ENCODE data around the gene ADAMTS10.
"Not testable (repeated sequence)": the region's sequence is repeated elsewhere in the genome, so short reads cannot be mapped to it uniquely, and the experiment has no call there.

Gene ADAMTS10

DNA sequence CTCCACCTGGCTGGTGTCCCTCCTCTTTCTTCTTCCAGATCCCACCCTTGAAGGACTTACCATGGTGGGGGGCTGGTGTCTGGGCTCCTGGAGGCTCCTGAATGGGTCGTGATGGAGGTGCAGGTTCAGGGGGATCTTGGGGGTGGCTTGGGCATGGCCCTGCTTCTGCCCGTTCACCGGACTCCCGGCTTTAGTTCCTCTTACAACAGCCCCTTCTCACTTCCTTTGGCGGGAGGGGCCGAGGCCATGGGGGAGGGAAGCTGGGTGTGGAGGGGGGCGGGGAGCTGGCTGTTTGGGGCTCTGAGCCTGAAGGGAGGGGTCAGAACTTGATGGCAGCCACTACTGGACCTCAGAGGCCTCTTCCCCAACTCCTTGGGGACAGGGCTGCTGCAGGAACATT, 33.3 kb downstream of the ADAMTS10 start, which contains the start of gene MYO1F:
Gene MYO1F, minus strand, starts transcription at position 196 of the 400 bp plus-strand sequence. Its CDS starts 133 bp downstream, at position 63.
- H3K36me3 Mint-ChIP-seq (ENCODE audit: insufficient read depth): peaks cover 36% of the 10 kb centered on the region
- ATAC-seq (replicated peaks): no peak
- peak within 1 kb of the TSS; percentile 81 to 96 for H3K27ac Mint-ChIP-seq
- no peaks in the 10 kb centered on the region for H3K27me3 Mint-ChIP-seq
- peak within 1 kb of the TSS; percentile 86 to 96 for H3K4me3 Mint-ChIP-seq
- no peaks in the 10 kb centered on the region for H3K9me3 Mint-ChIP-seq
- peaks cover 51 to 56% of the 10 kb centered on the region in 2 donors for H3K4me1 Mint-ChIP-seq (ENCODE audit: low read depth in 2 of 2)
- DNase-seq: no peak

- peak; percentile 16 for ATAC-seq (replicated peaks)
- no peaks in the 10 kb centered on the region for H3K9me3 Mint-ChIP-seq
- H3K4me1 Mint-ChIP-seq (ENCODE audit: low read depth in 2 of 2): peaks cover 55 to 62% of the 10 kb centered on the region in 2 donors
- DNase-seq: no peak
- H3K27ac Mint-ChIP-seq: peak overlapping the region; percentile 81 to 96
- H3K4me3 Mint-ChIP-seq: peak overlapping the region; percentile 86 to 96
- peaks cover 41% of the 10 kb centered on the region for H3K36me3 Mint-ChIP-seq (ENCODE audit: insufficient read depth)
- no peaks in the 10 kb centered on the region for H3K27me3 Mint-ChIP-seq
These were observed 34.1 kb downstream of the ADAMTS10 start for GRCh38 chr19:8576273-8576993.

GRCh38 chr19:8575467-8575997, 35.0 kb downstream of the ADAMTS10 start:
- H3K9me3 Mint-ChIP-seq: no peaks in the 10 kb centered on the region
- peak overlapping the region; percentile 86 to 96 for H3K4me3 Mint-ChIP-seq
- peak; percentile 47 for ATAC-seq (replicated peaks)
- peak; percentile 44 to 58 (median 50) for DNase-seq
- H3K36me3 Mint-ChIP-seq (ENCODE audit: insufficient read depth): peaks cover 46% of the 10 kb centered on the region
- H3K27ac Mint-ChIP-seq: peak overlapping the region; percentile 81 to 96
- H3K27me3 Mint-ChIP-seq: no peaks in the 10 kb centered on the region
- peaks cover 64 to 70% of the 10 kb centered on the region in 2 donors for H3K4me1 Mint-ChIP-seq (ENCODE audit: low read depth in 2 of 2)

- peak overlapping the region; percentile 81 to 96 for H3K27ac Mint-ChIP-seq
- peaks cover 72 to 76% of the 10 kb centered on the region in 2 donors for H3K4me1 Mint-ChIP-seq (ENCODE audit: low read depth in 2 of 2)
- not testable (repeated sequence) for DNase-seq; H3K27me3 Mint-ChIP-seq; ATAC-seq (replicated peaks); H3K9me3 Mint-ChIP-seq
- peak overlapping the region; percentile 86 to 96 for H3K4me3 Mint-ChIP-seq
- peaks cover 56% of the 10 kb centered on the region for H3K36me3 Mint-ChIP-seq (ENCODE audit: insufficient read depth)
These were observed 35.9 kb downstream of the ADAMTS10 start for GRCh38 chr19:8574619-8574922.

GRCh38 chr19:8573316-8573715, 37.2 kb downstream of the ADAMTS10 start:
- Mint-ChIP-seq H3K4me3 (peak overlapping the region; percentile 86 to 96), H3K27me3 (no peaks in the 10 kb centered on the region), H3K27ac (peak overlapping the region; percentile 81 to 96), H3K36me3 (ENCODE audit: insufficient read depth) (peaks cover 68% of the 10 kb centered on the region), H3K4me1 (ENCODE audit: low read depth in 2 of 2) (peaks cover 73 to 76% of the 10 kb centered on the region in 2 donors), H3K9me3 (no peaks in the 10 kb centered on the region)
- ATAC-seq (replicated peaks) (peak; percentile 12), DNase-seq (peak in 1 of 3 experiments; percentile 20)

DNA sequence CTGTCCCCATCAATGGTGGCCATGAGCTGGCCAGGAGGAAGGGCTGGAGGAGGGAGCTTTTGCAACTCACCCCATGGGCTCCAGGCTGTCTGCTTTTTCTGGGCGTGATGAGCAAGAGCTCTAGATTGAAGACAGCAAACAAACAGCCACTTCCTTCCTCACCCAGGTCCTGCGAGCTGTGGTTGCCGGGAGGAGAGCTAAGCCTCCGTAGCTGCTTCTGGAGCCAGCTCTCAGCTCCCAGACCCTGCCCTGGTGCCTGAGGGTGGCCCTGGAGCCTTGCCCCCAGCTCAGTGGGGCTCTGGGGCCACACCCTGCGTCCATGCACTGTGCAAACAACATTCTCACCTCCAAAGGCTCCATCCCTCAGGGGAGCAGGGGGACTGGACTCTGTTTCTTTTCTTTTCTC, 39.5 kb downstream of the ADAMTS10 start:
- H3K36me3 Mint-ChIP-seq (ENCODE audit: insufficient read depth): peaks cover 77% of the 10 kb centered on the region
- H3K27me3 Mint-ChIP-seq: no peaks in the 10 kb centered on the region
- no peaks in the 10 kb centered on the region for H3K9me3 Mint-ChIP-seq
- peaks cover 66 to 67% of the 10 kb centered on the region in 2 donors for H3K4me1 Mint-ChIP-seq (ENCODE audit: low read depth in 2 of 2)
- H3K27ac Mint-ChIP-seq: peak overlapping the region; percentile 81 to 94
- DNase-seq (peak; percentile 58 to 62 (median 59)), ATAC-seq (replicated peaks) (peak; percentile 39)
- H3K4me3 Mint-ChIP-seq: peak overlapping the region; percentile 86 to 96

DNA sequence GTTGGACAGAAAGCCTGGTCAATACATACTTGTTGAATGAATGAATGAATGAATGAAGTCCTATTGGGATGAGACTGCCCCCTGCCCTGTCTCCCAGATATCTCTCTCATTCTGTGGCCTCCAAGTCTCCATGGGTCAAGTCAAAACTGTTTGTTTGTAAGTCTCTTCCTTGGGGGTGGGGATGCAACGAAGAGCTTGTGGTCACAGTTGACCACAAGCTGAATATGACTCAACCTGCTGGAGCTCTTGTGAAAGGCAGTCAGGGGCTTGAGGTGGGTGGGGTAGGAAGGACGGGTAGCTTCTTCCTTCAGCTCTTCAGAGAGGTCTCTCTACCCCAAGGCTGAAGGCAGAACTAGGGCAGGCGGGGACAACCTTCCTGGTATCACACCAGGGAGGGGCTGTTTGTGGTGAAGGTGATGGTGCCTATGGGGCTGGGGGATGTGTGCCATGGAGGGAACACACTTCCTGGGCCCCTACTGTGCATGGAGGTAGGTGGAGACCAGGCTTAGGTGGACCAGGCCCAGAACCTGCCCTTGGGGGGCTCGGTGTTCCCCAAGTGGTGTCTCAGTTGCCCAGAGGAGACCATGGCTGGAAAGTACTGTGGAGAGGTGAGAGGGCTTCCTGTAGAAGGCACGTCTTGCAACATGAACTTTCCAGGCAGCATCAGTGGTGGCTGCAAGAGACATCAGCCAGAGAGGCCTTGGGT, 41.3 kb downstream of the ADAMTS10 start:
- Mint-ChIP-seq H3K4me1 (ENCODE audit: low read depth in 2 of 2) (peaks cover 62 to 68% of the 10 kb centered on the region in 2 donors), H3K4me3 (peak overlapping the region; percentile 86 to 96), H3K9me3 (no peaks in the 10 kb centered on the region), H3K27ac (peak overlapping the region; percentile 81 to 94), H3K36me3 (ENCODE audit: insufficient read depth) (peaks cover 73% of the 10 kb centered on the region), H3K27me3 (no peaks in the 10 kb centered on the region)
- peak; percentile 81 for ATAC-seq (replicated peaks)
- DNase-seq: peak; percentile 69 to 82 (median 75)

- Mint-ChIP-seq H3K36me3 (ENCODE audit: insufficient read depth) (peaks cover 77% of the 10 kb centered on the region), H3K27me3 (no peaks in the 10 kb centered on the region), H3K9me3 (no peaks in the 10 kb centered on the region), H3K27ac (peak overlapping the region; percentile 81 to 94), H3K4me3 (peak overlapping the region; percentile 86 to 96), H3K4me1 (ENCODE audit: low read depth in 2 of 2) (peaks cover 64 to 67% of the 10 kb centered on the region in 2 donors)
- ATAC-seq (replicated peaks) (no peak), DNase-seq (no peak)
These were observed 42.9 kb downstream of the ADAMTS10 start for GRCh38 chr19:8567522-8568172.

DNA sequence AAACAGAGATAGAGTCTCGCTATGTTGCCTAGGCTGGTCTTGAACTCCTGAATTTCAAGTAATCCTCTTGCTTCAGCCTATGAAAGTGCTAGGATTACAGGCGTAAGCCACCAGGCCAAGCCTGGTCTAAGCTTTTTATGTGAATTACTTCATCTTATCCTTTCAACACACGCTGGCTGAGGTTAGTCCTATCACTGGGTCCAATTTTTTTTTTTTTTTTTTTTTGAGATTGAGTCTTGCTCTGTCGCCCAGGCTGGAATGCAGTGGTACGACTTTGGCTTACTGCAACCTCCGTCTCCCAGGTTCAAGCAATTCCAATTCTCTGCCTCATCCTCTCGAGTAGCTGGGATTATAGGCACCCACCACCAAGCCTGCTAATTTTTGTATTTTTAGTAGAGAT, 43.7 kb downstream of the ADAMTS10 start:
- H3K9me3 Mint-ChIP-seq: no peaks in the 10 kb centered on the region
- H3K27ac Mint-ChIP-seq: peak overlapping the region; percentile 81 to 94
- no peaks in the 10 kb centered on the region for H3K27me3 Mint-ChIP-seq
- H3K4me1 Mint-ChIP-seq (ENCODE audit: low read depth in 2 of 2): peaks cover 59 to 63% of the 10 kb centered on the region in 2 donors
- H3K4me3 Mint-ChIP-seq: peak overlapping the region; percentile 86 to 96
- peaks cover 84% of the 10 kb centered on the region for H3K36me3 Mint-ChIP-seq (ENCODE audit: insufficient read depth)
- DNase-seq (no peak), ATAC-seq (replicated peaks) (no peak)

DNA sequence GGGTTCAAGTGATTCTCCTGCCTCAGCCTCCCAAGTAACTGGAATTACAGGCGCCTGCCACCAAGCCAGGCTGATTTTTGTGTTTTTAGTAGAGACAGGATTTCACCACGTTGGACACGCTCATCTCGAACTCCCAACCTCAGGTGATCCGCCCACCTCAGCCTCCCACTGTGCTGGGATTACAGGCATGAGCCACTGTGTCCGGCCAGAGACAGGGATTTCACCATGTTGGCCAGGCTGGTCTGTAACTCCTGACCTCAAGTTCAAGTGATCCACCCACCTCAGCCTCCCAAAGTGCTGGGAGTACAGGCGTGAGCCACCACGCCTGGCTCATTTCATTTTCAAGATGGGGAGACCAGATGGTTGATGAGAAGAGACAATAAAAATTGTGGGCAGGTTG, 45.6 kb downstream of the ADAMTS10 start:
- H3K36me3 Mint-ChIP-seq (ENCODE audit: insufficient read depth): peaks cover 82% of the 10 kb centered on the region
- H3K4me3 Mint-ChIP-seq: peak overlapping the region; percentile 71 to 81
- ATAC-seq (replicated peaks); H3K9me3 Mint-ChIP-seq; DNase-seq; H3K27me3 Mint-ChIP-seq: not testable (repeated sequence)
- H3K27ac Mint-ChIP-seq: peak overlapping the region; percentile 94 to 98
- H3K4me1 Mint-ChIP-seq (ENCODE audit: low read depth in 2 of 2): peaks cover 58 to 63% of the 10 kb centered on the region in 2 donors

DNA sequence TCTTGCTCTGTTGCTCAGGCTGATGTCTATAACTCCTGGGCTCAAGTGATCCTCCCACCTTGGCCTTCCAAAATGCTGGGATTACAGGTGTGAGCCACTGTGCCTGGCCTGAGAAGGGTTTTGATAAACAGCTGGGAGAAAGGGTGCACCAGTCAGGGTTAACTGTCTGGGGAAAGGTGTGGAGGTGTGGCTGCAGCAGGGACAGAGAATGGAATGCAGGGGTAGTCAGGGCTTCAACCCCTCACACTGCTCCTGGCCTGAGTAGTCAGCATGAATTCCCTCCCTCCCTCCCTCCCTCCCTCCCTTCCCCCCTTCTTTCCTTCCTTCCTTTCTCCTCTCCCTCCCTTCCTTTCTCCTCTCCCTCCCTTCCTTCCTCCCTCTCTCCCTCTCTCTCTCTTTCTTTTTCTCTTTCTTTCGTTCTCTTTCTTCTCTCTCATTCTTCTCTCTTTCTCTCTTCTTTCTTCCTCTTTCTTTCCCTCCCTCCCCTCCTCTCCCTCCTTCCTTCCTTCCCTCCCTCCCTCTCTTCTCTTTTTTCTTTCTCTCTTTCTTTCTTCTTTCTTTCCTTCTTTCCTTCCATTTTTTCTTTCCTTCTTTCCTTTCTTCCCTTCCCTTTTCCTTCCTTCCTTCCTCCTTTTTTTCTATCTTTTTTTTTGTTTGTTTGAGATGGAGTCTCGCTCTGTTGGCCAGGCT, 49.3 kb downstream of the ADAMTS10 start:
- H3K4me3 Mint-ChIP-seq: peak overlapping the region; percentile 54 to 71
- DNase-seq: no peak
- H3K27ac Mint-ChIP-seq: peak overlapping the region; percentile 94 to 98
- H3K36me3 Mint-ChIP-seq (ENCODE audit: insufficient read depth): peaks cover 72% of the 10 kb centered on the region
- peaks cover 59 to 72% of the 10 kb centered on the region in 2 donors for H3K4me1 Mint-ChIP-seq (ENCODE audit: low read depth in 2 of 2)
- H3K9me3 Mint-ChIP-seq: no peaks in the 10 kb centered on the region
- ATAC-seq (replicated peaks): no peak
- H3K27me3 Mint-ChIP-seq: no peaks in the 10 kb centered on the region

DNA sequence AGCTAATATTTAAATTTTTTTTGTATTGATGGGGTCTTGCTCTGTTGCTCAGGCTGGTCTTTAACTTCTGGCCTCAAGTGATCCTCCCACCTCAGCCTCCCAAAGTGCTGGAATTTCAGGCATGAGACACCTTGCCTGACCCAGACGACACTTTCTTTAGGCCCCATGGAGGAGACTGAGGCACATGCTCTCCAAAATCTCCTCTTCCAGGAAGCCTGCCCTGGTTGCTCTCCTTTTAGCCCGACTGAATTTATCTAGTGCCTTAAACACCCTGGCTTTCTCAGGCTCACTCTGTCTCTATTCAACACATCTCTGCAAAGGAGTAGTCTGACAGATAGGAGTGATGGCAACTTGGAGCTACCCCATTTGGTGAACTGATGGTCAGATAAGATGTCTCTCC, 52.2 kb downstream of the ADAMTS10 start:
- Mint-ChIP-seq H3K4me3 (peak overlapping the region; percentile 53 to 74), H3K36me3 (ENCODE audit: insufficient read depth) (peaks cover 74% of the 10 kb centered on the region), H3K9me3 (no peaks in the 10 kb centered on the region), H3K27ac (peak overlapping the region; percentile 94 to 98), H3K4me1 (ENCODE audit: low read depth in 2 of 2) (peaks cover 44 to 61% of the 10 kb centered on the region in 2 donors), H3K27me3 (no peaks in the 10 kb centered on the region)
- DNase-seq (no peak), ATAC-seq (replicated peaks) (no peak)

Data from effector memory CD8-positive, alpha-beta T cell (primary cell).